RCC 7860 (cell line): ENCODE measurements around the gene GTSE1.
"Not testable (repeated sequence)": the region's sequence is repeated elsewhere in the genome, so short reads cannot be mapped to it uniquely, and the experiment has no call there.

ENCODE experiments used
- DNase-seq: peaks from one replicate; pipeline ENCODE4 v3.0.0-alpha.2; 2015; ENCODE audit warnings: low spot score
- FAIRE-seq: peaks from 2 replicates; lab custom pipeline; 2012; peaks lifted over from hg19 to GRCh38; lab: Jason Lieb, UNC

GTSE1 gene, protein sequence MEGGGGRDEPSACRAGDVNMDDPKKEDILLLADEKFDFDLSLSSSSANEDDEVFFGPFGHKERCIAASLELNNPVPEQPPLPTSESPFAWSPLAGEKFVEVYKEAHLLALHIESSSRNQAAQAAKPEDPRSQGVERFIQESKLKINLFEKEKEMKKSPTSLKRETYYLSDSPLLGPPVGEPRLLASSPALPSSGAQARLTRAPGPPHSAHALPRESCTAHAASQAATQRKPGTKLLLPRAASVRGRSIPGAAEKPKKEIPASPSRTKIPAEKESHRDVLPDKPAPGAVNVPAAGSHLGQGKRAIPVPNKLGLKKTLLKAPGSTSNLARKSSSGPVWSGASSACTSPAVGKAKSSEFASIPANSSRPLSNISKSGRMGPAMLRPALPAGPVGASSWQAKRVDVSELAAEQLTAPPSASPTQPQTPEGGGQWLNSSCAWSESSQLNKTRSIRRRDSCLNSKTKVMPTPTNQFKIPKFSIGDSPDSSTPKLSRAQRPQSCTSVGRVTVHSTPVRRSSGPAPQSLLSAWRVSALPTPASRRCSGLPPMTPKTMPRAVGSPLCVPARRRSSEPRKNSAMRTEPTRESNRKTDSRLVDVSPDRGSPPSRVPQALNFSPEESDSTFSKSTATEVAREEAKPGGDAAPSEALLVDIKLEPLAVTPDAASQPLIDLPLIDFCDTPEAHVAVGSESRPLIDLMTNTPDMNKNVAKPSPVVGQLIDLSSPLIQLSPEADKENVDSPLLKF

DNA sequence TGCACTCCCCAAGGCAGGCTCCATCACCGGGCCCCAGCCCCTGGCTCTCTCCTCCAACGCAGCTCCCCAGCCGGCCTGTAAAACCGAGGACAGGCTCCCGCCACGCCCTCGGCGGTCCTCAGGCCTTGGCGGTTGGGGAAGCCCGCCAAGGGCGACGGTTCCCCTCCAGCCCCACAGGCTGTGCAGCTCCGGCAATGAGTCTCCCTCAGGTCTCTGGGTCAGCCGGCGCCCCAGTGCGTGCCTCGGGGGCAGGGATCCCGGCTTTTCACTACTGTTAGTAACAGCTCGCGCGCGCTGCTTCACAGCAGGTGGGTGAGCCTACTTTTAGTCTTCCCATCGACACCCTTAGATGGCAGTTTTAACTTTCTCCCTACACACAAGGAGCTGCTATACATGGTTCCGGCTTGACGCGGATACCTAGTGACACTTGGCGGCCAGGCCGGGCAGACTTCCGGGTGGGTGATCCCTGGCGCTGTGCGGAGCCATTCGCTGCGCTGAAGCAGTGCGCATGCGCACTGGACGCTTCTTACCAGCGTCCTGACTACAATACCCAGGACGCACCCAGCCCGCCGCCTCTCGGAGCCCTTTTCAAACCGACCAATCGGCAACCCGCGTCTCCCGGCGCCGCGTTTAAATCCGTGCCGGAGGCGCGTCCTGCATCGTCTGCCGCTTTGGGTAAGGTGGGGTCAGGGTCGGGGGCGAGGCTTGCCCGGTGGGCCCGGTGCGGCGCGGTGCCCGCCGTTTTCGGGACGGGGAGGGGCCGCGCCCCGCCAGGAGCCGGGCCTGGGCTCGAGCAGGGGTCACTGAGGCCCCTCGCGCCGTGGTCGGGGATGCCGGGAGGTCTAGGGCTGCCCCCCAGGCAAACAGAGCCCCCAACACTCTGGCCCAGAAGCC, at the start of gene GTSE1:
GTSE1 (plus strand) TSS at position 614 of the 894 bp plus-strand sequence. CDS start 531 bp downstream, outside the sequence.
- peak; percentile 93 for DNase-seq
- FAIRE-seq, result peak; percentile 67

DNA sequence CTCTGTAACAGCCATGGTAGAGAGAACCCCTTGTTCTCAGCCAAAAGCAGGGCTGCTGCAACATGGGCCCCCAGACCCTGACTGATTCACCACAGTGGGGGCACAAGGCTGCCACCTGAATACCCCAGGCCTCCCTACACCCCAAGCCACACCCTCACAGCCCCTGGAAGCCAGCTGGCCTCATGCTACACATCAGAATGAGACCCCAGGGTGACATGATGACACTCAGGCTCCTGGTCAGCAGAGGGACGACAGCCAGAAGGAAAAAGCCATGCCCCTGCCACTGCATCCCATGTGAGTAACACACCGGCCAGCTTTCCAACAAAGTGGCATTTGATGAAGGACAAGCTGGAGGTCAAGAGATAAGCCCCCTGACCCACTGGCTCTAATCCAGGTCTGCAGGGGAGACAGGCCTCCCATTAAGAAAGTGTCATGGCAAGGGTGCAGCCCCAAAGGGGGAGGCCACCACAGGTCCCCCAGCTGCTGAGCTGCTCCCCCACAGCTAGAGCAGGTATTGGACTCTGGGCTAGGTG, 49.2 kb upstream of the GTSE1 start:
- no peak for DNase-seq
- no peak for FAIRE-seq

DNA sequence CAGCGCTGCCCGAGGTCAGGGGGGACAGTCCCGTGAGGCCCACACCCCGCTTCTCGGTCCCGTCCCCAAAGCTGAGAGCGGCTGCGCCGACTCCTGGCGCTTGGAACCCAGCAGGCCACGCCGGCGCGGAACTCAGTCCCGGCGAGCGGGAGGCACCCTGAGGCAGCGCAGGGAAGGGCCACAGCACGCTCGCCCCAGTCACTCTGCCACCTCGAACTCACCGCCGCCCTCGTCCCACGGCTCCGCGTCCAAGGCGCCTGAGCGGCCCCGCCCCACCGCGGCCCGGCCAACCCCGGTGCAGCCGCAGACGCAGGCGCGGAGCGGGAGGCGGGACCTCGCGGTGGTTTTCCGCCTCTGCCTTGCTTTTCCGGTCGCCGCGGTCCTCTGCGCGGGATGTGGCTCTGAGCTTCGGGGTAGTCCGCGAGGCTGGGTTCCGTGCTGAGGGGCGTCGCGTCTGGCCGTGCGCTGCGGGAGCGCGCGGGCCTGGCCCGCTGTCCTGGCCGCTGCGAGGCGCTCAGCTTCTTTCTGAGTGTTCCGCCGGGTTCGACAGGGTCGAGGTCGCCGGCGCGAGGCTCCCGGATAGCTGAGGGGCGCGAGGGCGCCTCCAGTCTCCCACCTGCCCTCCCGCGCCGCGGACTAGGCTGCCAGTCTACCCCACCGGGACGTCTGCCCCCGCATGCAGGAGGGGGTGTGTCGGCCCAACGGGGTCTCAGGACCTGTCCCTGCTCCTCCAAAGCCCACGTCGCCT, 46.5 kb upstream of the GTSE1 start, which contains the start of gene CDPF1:
CDPF1 (minus strand) TSS at position 259 of the 748 bp plus-strand sequence. CDS start 2,009 bp downstream, outside the sequence.
- FAIRE-seq (no peak), DNase-seq (peak; percentile 68)

DNA sequence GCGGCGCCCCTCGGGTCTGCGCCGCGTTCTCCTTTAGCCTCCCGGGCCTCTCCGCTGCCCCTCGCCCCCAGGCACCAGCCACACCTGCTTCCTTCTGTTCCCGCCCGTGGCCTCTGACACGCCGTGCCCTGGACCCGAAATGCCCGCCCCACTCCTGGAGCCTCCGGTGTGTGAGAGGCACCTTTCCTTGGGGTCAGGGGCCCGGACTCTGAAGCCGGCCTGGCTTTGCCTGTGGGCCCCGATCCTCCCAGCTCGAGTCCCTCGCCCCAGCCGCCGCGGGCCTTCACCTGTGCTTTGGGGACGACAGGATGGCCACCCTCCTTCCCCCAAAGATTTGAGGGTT, 45.9 kb upstream of the GTSE1 start:
- no peak for FAIRE-seq
- DNase-seq, result no peak

DNA sequence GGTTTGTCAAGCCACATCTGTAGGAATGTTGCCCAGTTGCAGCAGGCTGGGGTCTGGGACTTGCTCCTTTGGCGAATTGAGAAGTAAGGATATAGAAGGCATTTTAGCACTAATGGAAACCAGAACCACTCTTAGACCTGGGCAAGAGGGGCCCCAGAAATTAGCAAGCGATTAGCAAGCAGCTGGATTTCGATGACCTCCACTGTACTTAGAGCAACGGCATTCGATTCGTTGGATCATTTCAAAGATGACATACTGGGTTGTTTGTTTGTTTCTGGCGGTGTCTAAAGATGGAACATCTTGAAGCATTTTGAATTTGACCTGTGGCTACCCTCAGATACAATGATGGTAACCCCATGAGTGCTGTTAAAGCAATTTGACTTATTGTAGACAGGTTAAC, 45.4 kb upstream of the GTSE1 start:
- no peak for FAIRE-seq
- DNase-seq, result no peak

DNA sequence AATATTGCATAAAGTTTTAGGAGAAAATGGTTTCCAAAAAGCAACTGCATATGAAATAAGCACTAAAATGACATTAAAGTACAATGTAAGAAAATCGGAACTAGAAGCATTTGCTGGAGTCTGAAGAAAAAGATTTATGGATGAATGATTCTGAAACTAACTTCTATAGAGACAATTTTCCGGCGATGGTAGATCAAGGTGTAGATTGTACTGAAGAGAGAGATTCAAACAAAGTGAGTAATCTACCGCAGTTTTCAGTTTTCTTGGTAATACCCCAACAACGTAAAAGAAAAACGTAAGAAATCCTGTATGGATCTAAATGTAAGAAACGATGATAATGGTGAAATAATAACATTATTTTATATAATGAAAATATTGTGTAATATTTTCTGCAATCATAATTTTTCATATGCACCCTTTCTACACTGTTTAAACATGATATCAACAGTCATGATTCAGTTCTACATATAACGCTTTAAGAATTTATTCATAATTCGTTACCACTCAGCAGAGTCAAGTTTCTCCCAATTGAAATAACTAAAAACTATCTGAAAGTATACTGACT, 44.8 kb upstream of the GTSE1 start:
- DNase-seq (no peak), FAIRE-seq (no peak)

DNA sequence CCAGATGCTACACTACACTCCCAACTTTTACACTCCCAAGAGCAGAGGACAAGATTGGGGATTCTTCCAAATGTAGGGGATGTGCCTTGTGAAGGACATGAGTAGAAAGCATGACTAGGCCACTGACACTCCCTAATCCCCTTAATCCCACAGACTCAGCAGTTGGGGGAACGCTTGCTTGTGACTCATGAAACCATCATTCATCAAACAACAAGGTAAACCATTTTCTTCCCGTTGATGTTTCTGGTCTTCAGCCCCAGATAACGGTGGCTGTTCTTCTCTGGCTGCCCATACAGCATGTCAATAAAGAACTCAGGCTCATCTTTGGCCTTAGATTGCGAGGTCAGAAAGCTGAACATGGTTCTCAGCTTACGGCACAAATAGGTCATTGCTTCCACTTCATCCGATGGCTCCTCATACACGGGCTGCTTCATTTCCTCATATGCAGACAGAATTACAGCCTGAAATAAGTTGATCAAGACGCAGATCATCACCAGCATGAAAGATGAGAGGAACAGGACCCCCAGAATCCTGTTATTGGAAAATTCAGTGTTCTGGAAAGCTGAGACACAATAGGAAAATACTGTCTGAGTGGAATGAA, 40.2 kb upstream of the GTSE1 start:
- DNase-seq, result peak; percentile 45
- peak; percentile 45 for FAIRE-seq

DNA sequence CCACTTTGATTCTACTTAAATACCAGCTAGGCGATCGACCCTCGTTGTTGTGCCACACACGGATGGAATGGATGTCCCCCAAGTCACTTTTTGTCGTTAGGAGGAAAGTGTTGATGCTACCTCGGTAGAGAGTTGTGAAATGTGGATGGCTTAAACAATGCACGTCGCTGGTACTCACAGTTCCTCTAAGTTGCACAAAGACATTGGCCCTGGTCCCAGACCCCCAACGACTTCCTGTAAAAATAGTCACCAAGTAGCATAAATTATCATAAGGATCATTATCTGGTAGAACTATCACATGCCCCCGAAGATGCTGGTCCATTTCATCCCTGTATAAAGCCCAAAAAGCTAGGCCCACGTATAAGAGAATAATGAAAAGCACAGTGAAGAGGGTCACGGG, 37.3 kb upstream of the GTSE1 start:
- FAIRE-seq (no peak), DNase-seq (no peak)

DNA sequence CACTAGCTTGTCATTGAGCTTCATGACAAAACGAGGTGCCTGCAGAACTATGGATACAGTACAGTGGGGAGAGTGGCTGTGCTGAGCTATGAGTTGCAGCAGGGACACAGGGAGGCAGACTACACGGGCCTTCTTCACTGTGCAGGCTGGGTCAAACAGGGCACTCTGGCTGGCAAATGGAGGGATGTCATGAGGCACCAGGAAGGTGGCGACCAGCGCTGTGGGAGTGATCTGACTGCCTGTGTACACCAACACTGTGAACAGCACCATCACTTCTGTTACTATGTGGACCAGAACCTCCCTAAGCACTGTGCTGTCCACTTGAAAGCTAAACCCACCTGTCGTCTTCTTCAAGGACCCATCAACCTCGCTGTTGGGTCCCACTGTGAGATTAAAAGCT, 36.6 kb upstream of the GTSE1 start:
- FAIRE-seq (no peak), DNase-seq (no peak)

DNA sequence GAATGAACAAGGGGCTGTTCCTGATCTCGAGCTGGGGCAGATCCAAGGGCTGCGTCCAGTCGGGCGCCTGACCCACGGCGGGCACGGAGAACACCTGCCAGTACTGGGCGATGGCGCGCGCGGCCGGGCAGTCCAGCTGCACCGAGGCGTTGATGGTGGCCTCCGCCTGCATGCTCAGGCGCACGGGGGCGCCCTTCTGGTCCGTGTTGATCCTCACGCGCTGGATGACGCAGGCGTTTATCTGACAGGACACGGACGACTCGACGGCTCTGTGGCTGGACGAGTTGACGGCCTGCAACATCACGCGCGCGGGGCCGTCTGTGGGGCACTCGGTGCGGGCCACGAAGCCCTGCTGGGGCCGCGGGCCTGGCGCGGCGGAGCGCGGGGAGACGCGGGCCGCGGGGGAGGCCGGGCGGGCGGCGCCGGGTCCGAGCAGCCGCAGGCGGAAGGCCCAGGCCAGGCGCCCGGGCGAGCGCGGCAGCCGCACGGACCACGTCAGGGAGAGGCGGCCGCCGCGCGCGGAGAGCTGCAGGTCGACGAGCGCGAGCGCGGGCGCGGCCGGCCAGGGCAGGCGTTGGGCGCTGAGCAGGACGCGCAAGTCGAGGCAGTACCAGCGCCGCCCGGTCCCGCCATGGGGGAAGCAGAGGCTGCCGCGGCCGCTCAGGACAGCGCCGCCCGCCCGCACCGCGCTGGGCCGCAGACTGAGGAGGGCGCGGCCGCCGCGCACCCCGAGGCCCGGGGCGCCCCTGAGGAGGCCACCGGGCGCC, 34.0 kb upstream of the GTSE1 start:
- no peak for FAIRE-seq
- no peak for DNase-seq

DNA sequence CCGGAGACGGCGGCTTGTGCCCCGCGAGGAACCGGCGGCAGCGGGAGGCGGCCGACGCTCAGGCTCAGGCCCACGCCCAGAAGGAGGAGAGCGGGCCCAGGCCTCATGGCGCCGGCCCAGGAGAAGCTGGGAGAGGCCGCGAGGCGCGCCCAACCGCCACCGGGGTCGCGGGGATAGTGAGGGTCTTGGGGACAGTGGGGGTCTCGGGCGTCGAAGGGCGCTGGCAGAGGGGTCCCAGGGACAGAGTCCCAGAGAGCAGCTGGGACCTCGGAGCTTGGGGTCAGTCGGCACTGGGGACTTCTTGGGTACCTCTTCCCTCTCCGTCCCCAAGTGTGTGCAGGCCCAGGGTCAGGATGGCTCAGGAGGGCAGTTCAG, 33.5 kb upstream of the GTSE1 start, which contains the start of gene PKDREJ:
PKDREJ (minus strand) TSS at position 128 of the 375 bp plus-strand sequence; CDS start at position 107, 21 bp downstream.
- DNase-seq (no peak), FAIRE-seq (no peak)

DNA sequence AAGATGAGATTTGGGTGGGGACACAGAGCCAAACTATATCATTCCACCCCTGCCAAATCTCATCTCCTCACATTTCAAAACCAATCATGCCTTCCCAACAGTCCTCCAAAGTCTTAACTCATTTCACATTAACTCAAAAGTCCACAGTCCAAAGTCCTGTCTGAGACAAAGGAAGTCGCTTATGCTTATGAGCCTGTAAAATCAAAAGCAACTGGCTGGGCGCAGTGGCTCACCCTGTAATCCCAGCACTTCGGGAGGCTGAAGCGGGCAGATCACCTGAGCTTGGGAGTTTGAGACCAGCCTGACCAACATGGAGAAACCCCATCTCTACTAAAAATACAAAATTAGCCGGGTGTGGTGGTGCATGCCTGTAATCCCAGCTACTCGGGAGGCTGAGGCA, 32.1 kb upstream of the GTSE1 start:
- FAIRE-seq, DNase-seq: not testable (repeated sequence)

DNA sequence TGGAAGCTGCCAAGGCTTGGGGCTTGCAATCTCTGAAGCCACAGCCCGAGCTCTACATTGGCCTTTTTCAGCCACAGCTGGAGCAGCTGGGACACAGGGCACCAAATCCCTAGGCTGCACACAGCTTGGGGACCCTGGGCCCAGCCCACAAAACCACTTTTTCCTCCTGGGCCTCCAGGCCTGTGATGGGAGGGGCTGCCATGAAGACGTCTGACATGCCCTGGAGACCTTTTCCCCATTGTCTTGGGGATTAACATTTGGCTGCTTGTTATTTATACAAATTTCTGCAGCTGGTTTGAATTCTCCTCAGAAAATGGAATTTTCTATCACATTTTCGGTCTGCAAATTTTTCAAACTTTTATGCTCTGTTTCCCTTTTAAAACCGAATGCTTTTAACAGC, 31.0 kb upstream of the GTSE1 start:
- not testable (repeated sequence) for DNase-seq, FAIRE-seq

DNA sequence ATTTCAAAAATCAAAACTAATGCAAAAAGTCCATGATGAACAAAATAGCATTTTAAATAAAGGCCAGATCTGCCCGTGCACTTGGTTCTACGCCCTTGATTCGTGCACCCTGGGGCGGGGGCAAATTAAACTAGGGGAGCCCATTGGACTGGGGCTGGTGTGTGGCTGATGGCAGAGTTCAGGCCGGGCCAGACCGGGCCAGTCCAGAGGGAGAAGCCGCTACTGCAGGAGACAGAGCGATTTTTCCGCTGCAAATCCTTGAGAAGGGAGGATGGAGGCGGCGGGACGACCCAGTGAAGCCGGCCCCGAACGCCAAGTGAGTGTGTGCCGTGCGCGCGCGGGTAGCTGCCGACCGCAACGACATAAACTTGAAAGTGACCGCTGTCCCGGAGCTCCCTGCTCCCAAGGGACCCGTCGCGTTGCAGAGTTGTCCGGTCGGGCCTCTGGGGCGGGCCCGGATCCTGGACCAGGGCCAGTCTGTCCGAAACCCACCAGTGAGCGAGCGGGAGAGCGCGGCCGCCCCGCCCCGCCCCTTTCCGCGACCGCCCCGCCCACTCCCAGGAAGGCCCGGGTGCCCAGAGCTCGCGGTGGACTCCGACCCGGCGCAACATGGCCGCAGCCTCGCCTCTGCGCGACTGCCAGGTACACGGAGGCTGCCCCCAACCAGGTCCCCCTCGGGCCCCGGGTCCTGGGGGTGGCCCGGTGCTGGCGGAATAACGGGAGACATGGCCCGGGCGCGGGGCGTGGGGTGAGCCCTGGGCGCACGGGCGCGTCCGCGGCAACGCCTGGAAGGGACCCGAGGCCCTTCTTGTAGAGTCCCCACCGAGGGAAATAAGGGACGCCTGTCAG, 29.0 kb upstream of the GTSE1 start, which contains the start of gene TTC38:
TTC38 (plus strand) TSS at position 578 of the 849 bp plus-strand sequence; CDS start at position 610, 32 bp downstream.
- DNase-seq (peak; percentile 77), FAIRE-seq (no peak)

DNA sequence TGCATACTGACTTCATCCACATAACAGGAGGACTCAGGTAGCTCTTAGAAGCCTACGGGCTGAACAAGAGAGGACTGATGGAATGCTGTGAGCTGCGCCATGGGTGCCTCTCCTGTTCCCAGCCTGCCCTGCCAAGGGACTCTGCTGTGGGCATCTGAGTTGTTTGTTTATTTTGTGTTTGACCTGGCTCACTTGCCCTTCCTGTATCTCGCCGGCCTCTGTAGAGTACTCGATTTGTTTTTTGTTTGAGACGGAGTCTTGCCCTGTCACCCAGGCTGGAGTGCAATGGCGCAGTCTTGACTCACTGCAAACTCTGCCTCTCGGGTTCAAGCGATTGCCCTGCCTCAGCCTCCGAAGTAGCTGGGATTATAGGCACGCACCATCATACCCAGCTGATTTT, 27.1 kb upstream of the GTSE1 start:
- FAIRE-seq, result no peak
- DNase-seq, result no peak

DNA sequence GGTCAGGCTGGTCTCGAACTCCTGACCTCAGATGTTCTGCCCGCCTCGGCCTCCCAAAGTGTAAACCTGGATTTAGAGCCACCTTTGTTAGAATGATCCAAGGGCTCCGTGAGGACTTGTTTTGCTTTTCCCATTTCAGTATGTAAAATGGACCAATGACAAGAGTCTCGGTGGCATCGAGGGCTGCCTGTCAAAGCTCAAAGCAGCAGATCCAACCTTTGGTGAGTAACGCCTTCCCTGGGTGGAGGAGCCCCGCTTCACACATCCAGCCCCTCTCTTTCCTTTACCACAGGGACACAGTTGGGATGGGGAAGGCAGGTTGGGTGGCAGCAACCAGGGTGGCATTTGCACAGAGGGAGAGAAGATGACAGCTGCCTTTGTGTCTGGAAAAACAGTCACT, 24.5 kb upstream of the GTSE1 start:
- FAIRE-seq, result no peak
- DNase-seq, result no peak

DNA sequence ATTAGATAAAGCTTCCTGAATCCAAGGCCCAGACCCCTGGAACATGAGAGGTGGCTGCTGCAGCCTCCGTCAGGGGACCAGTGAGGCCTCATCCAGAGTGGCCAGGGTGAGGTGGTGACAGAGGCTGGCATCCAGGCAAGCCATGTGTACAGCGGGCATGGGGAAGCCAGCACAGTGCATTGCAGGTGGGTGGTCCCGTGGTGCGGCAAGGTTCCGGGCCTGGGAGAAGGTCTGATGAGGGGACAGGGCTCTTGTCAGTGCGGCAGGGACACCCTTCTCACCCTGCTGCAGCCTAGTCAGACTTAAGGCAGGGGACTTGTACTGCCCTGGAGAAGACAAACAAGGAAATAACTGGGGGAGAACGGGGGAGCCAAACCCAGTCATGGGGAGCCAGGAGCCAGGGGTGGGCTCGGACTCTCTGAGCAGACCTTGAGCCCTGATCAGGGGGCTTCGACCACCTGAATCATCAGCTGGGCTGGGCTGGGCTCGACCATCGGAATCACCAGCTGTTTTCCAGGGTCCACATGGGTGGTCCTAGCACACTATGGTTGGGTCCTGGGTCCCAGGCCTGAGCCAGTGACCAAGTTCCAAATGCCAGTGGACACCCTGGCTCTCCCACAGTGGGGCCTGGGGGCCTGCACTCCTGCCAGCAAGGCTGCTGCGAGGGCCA, 23.8 kb upstream of the GTSE1 start:
- no peak for DNase-seq
- no peak for FAIRE-seq
